NB4 (cell line): ENCODE measurements around the gene ADCYAP1R1.

ENCODE experiments used
- DNase-seq: peaks from one replicate; pipeline ENCODE4 v3.0.0; 2010; ENCODE audit warnings: low read depth
- H3K4me3 ChIP-seq: one replicate; pipeline ENCODE4 v1.5.1; 2011; ENCODE audit warnings: mild to moderate bottlenecking, low read depth, low read length, moderate library complexity
- CTCF ChIP-seq: IDR thresholded peaks from one replicate; pipeline ENCODE4 v1.5.1; 2012; ENCODE audit warnings: low read depth, low read length
- MAX ChIP-seq: IDR thresholded peaks from 2 replicates; pipeline ENCODE4 v1.6.1; 2011; ENCODE audit warnings: low read depth, low read length
- MYC ChIP-seq: IDR thresholded peaks from 2 replicates; pipeline ENCODE4 v1.6.1; 2011; ENCODE audit warnings: low read depth, low read length
- POLR2A ChIP-seq: IDR thresholded peaks from 2 replicates; pipeline ENCODE4 v1.6.1; 2011; ENCODE audit warnings: mild to moderate bottlenecking; ENCODE audit not compliant: insufficient read length; ENCODE audit errors: extremely low read depth

ADCYAP1R1 gene

DNA sequence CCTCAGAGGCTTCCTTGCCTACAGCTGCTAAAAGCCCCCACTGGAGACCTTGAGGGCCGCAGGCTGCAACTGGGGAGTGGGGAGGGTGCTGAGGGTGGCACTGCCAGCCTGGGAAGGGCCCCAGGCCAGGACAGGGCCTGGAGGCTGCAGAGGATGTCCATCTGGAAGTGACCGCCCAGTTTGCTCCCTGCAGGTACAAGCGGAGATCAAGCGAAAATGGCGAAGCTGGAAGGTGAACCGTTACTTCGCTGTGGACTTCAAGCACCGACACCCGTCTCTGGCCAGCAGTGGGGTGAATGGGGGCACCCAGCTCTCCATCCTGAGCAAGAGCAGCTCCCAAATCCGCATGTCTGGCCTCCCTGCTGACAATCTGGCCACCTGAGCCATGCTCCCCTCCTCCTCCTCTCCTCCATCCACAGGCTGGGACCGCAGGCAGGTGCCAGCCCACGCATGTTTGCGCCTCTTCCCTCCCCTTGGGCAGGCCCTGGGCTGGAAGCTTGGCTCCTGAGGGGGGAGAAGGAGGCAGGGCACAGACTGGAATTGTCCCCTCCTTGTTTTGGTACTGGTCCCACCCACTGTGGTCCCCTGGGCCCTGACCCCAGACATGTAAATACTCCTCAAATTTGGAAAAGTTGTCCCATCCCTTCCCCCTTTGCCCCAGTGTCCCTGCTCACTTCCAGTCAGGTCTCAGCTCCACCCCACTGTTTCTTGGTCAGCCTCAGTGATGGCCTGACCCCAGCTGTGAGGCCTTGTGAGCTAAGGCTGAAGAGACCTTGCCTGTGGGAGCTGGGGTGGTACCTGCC lies 54.4 kb downstream of the ADCYAP1R1 start:
- no peak for DNase-seq
- TF ChIP-seq MAX (no peak), POLR2A (no peak), CTCF (no peak), MYC (no peak)
- no peak overlapping the region for H3K4me3 ChIP-seq

DNA sequence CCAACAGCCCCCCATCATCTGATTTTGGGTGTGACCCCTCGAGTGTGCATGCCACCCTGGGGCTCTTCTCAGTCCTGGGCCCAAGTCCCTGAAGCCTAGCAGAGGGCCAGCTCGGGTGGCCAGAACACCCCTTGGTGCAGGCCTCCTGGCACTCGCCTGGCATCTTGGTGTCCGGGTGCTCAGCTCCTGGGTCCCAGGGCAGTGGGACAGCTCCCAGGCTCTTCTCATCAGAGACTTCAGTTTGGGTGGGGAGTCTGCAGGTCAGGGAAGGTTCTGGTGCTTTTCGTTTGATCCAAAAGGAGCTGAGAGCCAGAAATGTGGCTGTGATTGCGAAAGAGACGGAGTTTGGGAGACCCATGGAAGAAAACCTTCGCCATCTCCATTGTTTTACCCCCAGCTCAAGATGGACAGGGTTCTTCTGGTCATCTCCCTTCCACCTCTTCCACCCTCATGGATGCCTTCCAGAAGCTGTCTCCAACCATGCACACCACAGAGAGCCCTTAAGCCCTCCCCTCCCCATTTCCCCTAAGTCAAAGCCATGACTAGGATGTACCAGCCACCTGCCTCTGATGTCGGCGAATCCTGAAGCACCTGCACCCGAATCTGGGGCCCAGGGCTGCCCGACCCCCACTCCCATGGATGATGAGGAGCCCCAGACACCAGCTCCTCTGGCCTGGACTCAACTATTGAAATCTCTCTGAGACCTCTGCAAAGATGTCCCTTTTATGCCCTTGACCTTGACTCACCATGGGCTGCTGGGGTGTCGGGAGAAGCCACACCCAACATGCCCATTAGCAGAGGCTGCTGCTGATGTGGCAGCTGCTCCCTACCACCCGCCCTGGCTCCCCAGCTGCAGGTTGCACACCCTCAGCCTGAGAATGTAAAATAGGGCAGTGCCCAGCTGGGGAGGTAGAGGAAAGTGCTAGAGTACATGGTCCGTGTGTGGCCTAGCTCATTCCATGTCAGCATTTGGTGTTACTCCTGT lies 55.3 kb downstream of the ADCYAP1R1 start:
- DNase-seq, result no peak
- H3K4me3 ChIP-seq, result no peak overlapping the region
- TF ChIP-seq POLR2A, result no peak
- TF ChIP-seq MYC, result no peak
- TF ChIP-seq MAX, result no peak
- TF ChIP-seq CTCF, result no peak

DNA sequence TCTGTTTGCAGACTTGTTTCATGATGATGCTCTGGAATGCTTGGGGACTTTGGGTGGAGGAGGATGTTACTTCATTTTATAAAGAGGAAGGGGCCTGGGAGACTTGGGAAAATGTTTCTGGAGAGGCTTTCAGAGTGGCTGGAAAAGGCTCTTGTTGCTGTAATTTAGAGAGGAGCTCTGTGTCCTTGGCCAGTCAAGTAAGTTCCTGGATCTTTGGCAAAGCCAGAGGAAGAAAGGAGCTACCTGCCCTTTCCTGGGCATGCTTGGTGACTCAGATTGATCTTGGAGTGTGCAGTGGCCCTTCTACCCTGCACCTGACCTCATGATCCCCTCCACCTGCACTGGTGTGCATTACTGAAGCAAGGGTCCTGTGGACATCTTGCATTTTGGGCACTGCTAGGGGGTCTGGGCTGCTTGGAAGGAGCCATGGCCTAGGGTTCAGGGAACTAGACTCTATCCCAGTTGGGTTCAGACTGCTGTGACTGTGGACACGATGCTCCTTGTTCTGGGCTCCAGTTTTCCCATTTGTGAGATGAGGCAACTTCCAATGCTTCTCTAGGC lies 56.1 kb downstream of the ADCYAP1R1 start:
- DNase-seq, result no peak
- TF ChIP-seq MYC (no peak), POLR2A (no peak), MAX (no peak), CTCF (no peak)

GRCh38 chr7:31109751-31110150 lies 57.6 kb downstream of the ADCYAP1R1 start:
- TF ChIP-seq CTCF (no peak), MAX (no peak), POLR2A (no peak), MYC (no peak)

More for the DNA sequence above, 56.1 kb downstream of the ADCYAP1R1 start:
- H3K4me3 ChIP-seq, result no peak overlapping the region

GRCh38 chr7:31110331-31111108 lies 58.4 kb downstream of the ADCYAP1R1 start:
- TF ChIP-seq MAX (no peak), POLR2A (no peak)
- DNase-seq, result no peak

More at GRCh38 chr7:31109751-31110150, 57.6 kb downstream of the ADCYAP1R1 start:
- H3K4me3 ChIP-seq, result no peak overlapping the region
- DNase-seq, result no peak

More at GRCh38 chr7:31110331-31111108, 58.4 kb downstream of the ADCYAP1R1 start:
- no peak overlapping the region for H3K4me3 ChIP-seq
